CD4-positive, alpha-beta T cell treated with Interleukin-12 subunit alpha and Interleukin-12 subunit beta, for 1 hour (primary cell): ENCODE measurements around the gene SNRNP27.
A peak's percentile ranks its signal among the peaks of the same experiment; 100 is the strongest.
"Not testable (repeated sequence)": the region's sequence is repeated elsewhere in the genome, so short reads cannot be mapped to it uniquely, and the experiment has no call there.

Experiments used
- DNase-seq: peaks from one replicate; pipeline ENCODE4 v3.0.0-alpha.2; 2020

SNRNP27 gene, protein sequence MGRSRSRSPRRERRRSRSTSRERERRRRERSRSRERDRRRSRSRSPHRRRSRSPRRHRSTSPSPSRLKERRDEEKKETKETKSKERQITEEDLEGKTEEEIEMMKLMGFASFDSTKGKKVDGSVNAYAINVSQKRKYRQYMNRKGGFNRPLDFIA

DNA sequence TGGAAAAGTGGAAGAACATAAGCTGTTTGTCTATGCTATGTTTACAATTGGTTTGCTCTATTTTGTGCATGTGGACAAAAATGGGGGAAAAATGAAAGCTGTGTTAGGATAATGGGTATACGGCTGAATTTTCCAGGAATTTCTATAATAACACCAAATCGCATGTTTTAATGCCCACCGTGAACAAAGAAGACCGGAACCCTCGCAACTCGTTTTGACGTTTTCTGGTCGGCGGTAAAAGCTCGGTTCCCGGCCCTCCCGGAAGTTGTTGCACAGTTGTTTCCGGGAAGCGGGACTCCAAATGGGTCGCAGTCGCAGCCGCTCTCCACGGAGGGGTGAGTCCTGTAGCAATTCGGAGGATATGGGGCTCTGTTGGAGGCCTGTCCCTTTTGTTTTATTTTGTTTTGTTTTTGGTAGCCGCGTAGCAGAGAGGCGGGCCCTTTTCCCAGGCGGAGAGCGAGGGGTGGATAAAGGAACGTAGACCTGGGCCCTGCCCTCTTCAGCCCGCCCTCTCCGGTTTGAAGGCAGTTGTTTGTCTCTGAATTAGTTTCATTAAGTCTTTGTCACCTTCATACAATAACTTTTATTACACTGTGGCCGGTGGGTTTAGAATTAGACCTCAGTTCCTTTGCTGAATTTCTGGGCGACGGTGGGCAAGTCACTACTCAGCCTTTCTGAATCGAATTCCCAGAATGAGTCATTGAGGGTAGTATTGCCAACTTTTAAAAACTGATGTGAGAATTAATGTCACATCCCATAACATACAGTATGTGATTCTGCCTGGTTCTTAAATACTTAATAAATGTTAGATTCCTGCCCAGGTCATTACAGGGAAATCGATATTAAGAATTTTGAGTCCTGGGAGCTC, at the start of gene SNRNP27:
Gene SNRNP27, plus strand, starts transcription at position 273 of the 868 bp plus-strand sequence. Its CDS starts 29 bp downstream, at position 302.
- DNase-seq: peak; percentile 84

DNA sequence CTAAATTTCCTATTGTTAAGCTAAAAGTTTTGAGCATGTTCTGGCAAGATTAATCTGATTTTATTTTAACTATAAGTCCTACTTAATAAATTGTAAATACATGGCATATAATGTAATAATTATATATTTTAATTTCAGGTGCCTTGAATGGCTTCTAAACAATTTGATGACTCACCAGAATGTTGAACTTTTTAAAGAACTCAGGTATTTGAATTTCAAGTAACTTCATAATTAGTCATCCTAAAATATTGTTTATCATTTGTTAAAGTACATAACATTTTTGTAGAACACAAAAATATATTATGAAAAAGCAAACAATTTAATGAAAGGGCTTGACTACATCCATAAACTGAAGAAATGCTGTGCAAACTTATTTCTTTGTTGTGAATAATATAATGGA, 49.8 kb upstream of the SNRNP27 start:
- DNase-seq: no peak

DNA sequence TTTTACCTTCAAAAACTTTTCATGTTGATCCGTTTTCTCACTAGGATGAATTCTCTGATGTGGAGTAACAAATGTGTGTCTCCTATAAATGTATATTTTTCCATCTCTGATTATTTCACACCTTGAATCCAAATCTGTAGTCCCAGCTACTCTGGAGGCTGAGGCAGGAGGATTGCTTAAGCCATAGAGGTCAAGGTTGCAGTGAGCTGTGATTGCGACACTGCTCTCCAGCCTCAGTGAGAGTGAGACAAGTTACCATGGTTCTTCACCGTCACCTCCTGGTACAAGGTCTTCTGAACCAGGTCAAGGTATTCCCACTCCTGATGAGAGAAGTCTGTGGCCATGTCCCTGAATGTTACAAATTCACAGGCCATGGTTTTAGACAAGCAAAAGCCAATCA, 49.2 kb upstream of the SNRNP27 start:
- no peak for DNase-seq

DNA sequence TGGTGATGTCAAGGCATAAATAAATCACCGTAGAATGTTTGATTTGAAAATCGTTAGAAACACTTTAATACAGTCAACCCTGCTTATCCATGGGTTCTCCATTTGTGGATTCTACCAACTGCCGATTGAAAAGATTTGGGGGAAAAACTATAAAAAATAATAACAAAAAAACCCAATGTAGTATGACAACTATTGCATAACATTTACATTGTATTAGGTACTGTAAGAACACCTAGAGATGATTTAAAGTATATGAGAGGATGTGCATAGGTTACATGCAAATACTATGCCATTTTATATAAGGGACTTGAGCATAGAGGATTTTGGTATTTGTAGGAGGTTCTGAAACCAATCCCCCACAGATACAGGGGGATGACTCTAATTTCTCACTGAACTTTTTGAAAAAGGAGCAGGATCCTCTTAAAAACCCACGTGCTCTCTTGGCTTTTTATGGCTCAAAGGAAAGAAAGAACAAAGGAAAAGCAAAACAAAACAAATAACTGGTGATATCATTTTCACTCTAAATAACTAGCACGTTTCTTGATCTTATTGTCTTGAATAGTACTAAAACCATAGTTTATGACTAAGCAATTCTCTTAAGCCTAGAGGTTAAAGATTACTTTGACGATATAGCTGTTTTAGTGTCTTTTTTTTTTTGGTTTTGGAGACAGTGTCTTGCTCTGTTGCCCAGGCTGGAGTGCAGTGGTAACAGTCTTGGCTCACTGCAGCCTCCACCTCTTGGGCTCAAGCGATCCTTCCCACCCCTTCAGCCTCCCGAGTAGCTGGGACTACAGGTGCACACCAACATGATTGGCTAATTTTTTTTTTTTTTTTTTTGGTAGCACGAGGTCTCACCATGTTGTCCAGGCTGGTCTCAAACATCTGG, 47.3 kb upstream of the SNRNP27 start:
- DNase-seq: no peak

DNA sequence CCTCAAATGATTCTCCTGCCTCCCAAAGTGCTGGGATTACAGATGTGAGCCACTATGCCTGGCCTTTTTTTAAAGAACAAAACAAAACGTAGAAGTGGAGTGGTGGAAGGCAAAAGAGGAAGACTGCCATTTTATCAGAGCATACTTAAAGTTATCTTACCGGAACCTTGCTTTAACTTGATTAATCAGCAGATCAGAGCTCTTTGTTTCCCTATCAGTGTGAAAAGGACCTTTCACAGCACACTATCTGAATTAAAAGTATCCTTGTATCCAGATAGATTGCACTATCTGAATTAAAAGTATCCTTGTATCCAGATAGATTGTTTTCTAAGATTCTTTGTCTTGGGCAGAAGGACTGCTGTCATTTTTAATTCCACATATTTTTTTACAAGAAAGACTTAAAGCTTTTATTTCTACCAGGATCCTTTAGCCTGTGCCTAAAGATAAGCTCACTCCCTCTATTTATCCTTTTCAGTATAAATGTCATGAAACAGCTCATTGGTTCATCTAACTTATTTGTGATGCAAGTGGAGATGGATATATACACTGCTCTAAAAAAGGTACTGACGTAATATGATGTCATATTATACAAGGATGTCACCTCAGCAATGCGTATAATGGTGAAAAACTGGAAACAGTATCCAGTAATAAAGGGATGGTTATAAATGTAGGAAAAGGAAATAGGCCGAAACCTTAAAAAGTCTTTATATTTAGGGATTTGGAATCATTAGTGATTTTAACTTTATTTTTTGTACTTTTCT, 46.5 kb upstream of the SNRNP27 start:
- DNase-seq: no peak

DNA sequence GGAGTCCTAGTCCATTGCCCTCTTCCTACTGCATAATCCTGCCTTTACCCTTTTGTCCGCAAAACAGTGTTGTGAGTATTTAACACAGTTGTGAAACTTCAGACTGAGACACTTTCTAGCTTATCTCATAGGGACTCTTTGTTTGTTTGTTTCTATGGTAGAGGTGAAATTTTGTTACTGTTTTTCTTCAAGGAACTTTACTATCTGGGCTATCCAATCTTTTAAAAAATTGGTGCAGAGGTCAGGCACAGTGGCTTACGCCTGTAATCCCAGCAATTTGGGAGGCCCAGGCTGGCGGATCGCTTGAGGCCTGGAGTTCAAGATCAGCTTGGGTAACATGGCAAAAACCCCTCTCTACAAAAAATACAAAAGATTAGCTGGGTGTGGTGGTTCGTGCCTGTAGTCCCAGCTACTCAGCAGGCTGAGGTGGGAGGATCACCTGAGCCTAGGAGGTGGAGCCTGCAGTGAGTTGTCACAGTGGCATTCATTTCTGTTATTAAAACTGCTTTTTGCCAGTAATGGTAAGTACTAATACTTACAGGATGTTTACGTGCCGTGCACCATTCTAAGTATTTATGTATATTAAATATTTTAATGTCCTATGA, 45.5 kb upstream of the SNRNP27 start:
- DNase-seq: no peak

DNA sequence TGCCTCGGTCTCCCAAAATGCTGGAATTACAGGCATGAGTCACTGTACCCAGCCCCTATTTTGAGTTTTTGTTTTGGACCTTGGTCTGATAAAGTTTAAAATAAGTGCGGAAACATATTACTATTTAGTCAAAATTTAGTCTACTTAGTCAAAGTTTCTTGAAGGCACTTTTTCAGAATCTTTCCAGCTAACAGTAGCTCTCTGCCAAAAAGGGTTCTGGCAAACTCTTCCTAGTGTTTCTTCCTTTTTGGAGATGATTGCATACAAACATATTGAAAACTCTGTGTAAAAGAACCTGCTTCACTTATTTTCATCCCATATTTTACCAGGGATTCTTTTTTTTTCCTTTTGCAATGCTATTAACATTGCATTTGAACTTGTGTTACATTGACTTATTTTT, 35.5 kb upstream of the SNRNP27 start:
- no peak for DNase-seq

DNA sequence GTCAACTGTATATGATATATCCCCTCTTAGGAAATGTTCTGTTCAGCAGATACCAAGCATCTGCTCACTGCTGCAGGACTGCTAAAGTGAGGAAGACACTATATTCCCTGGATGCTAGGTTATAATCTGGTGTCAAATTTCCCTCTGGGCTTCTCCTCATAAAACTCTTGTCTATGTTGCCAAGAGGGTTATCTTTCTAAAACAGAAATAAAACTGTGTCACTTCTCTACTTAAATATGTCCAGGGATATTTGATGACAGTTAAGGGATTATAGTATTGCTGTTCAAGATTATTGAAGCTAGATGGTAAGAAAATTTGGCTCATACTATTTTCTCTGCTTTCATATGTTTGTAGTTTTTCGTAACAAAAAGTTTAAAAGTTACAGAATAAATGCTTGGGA, 30.5 kb upstream of the SNRNP27 start:
- DNase-seq: no peak

DNA sequence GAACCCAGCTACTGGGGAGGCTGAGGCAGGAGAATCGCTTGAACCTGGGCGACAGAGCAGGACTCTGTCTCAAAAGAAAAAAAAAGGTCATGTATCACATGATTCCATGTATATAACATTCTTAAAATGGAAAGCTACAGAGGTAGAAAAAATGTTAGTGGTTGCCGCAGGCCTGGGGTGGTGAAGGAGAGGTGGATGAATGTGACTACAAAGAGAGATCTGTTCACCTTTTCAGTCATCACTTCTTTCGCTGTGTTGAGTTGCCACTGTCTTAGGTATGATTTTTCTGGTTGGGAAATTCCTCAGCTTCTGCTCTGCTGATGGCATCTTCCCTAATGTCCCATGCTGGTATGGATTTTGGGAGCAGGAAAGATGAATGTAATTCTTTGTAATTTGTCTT, 5.3 kb upstream of the SNRNP27 start:
- no peak for DNase-seq

DNA sequence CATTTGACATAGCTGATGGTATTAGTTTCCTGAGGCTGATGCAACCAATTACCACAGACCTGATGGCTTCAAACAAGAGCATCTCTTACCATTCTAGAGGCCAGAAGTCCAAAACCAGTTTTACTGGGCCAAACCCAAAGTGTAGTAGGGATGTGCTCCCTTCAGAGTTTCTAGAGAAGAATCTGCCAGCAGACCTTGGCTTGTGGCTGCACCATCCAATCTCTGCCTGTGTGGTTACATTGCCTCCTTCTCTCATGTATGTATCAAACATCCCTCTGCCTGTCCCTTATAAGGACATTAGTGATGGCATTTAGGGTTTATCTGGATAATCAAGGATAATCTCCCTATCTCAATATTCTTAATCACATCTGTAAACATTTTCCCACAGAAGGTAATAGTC, 4.5 kb upstream of the SNRNP27 start:
- no peak for DNase-seq

DNA sequence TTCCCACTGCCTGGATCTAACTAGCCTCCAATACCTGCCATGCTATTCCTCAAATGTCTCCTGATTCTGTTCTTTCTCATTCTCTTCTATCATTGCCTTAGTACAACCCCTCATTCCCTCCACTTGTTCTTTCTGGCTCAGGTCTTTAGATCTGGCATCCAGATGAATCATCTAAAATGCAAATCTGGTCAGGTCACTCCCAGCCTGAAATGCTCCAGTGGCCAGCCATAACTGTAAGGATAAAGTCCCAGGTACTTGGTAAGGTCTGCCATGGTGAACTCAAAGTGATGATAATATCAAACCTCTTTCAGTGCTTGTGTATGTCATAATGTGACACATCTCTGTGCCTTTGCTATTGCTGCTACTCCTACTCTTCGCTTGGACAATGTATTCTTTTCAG, 2.9 kb upstream of the SNRNP27 start:
- DNase-seq: no peak

DNA sequence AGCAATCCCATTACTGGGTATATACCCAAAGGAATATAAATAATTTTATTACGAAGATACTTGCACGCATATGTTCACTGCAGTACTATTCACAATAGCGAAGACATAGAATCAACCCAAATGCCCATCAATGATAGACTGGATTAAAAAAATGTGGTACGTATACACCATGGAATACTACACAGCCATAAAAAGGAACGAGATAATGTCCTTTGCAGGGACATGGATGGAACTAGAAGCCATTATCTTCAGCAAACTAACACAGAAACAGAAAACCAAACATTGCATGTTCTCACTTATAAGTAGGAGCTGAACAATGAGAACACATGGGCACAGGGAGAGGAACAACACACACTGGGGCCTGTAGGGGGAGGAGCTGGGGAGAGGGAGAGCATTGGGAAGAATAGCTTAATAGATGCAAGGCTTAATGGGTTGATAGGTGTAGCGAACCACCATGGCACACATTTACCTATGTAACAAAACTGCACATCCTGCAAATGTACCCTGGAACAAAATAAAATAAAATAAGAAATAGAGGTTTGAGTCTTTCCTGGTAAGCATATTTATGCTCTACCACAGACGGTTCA, 825 bp upstream of the SNRNP27 start:
- DNase-seq: not testable (repeated sequence)

DNA sequence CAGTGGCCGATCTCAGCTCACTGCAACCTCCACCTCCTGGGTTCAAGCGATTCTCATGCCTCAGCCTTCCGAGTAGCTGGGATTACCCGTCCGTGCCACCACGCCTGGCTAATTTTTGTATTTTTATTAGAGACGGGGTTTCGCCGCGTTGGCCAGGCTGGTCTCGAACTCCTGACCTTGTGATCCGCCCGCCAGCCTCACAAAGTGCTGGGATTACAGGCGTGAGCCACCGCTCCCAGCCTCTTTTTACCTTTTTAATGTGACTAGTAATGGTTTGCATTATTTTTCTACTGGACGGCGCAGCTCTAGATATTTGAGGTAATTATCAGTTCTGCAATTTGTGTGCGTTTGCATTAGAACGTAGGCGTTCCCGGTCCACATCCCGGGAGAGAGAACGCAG, 981 bp downstream of the SNRNP27 start:
- DNase-seq: not testable (repeated sequence)

DNA sequence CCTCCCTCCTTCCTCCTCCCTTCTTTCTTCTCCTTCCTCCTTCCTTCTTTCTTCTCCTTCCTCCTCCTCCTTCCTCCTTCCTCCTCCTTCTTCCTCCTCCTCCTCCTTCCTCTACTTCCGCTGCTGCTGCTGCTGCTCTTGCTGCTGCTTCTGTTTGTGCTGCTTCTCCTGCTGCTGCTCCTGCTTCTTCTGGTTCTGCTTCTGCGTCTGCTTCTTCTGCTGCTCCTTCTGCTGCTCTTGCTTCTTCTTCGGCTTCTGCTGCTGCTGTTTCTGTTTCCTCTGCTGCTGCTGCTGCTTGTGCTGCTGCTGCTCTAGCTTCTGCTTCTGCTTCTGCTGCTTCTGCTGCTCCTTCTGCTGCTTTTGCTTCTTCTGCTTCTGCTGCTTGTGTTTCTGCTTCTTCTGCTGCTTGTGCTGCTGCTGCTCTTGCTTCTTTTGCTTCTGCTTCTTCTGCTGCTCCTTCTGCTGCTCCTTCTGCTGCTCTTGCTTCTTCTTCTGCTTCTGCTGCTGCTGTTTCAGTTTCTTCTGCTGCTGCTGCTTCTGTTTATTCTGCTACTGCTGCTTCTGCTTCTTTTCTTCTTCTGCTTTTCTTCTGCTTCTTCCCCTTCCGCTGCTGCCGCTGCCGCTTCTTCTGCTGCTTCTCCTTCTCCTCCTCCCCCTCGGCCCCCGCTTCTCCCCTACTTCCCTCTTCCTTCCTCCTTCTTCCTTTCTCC, 8.6 kb downstream of the SNRNP27 start:
- peak; percentile 22 for DNase-seq

DNA sequence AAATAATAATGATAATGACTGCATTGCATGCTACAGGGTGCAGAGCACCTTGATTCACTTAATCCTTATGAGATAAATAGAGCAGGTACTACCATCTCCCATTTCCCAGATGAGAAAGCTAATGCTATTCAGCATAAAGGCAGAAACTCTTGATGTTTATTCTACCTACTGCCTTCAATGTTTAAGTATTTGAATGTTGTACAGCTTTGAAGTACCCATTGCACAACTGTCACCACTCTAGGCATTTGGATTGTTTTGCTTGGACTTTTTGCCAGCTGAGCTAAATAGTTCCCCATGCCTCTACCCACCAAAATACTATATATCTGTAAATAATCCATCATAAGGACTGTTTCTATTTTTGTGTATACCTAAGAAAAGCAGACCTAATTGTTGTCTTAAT, 13.5 kb downstream of the SNRNP27 start:
- no peak for DNase-seq

DNA sequence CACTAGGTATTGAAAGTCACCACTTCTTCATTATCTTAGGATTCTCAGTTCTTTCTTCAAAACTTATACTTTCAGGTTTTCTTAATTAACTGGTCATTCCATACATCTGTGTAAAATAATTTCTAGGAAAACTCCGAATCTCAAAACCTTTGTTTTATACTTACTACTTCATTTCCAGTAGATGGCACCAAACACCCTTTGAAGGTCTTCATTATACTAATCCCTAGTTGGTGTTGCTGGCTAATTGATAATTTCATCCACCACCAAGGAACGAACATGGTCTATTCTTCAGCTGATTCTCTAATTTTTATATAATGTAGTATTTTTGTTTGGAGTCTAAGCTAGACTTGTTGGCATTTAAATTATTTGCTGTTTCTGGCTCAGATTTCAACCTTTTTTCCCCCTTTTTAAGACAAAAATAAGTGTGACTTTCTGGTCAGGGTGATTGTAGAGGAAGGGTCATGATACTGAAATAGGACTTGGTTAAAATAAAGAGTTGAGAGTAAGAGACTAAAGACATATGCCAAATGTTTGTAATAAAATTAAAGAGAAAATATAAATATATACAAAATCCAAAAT, 18.3 kb downstream of the SNRNP27 start:
- peak; percentile 74 for DNase-seq

DNA sequence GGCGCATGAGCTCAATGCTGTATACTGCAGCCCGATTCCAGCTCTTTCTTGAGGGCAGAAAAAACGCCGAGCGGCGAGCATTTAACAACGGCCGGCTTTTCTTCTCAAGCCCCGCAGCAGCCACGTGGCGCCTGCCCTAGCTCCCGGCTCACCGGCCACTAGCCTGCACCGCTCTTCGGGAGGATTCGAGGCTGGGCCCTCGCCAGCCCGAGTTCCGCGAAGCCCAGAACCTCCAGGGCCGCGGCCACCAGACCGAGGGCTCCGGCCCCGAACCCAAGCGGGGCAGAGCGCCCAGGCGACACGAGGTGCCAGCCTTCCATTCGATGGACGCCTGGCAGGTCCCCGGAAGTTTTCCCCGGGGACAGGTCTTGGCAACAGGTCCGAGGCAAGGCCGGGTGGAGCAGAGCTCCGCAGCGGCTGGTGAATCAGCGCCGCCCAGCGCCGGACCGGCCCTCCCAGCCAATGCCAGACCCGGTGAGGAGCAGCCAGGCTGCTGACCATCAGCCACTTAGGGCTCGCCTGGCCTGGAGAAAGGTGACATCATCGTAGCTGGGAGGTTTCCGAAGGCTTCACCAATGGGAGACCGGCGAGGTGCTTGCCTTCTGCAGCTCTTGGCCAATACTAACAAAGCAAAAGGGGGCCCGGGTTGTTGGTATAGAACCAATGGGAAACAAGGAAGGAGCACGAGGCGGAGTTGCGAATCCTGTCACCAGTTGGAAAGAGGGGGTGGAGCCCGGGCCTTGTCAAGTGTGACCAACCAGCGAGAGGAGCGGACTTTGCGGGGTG, 20.6 kb downstream of the SNRNP27 start:
- DNase-seq: peak; percentile 100

DNA sequence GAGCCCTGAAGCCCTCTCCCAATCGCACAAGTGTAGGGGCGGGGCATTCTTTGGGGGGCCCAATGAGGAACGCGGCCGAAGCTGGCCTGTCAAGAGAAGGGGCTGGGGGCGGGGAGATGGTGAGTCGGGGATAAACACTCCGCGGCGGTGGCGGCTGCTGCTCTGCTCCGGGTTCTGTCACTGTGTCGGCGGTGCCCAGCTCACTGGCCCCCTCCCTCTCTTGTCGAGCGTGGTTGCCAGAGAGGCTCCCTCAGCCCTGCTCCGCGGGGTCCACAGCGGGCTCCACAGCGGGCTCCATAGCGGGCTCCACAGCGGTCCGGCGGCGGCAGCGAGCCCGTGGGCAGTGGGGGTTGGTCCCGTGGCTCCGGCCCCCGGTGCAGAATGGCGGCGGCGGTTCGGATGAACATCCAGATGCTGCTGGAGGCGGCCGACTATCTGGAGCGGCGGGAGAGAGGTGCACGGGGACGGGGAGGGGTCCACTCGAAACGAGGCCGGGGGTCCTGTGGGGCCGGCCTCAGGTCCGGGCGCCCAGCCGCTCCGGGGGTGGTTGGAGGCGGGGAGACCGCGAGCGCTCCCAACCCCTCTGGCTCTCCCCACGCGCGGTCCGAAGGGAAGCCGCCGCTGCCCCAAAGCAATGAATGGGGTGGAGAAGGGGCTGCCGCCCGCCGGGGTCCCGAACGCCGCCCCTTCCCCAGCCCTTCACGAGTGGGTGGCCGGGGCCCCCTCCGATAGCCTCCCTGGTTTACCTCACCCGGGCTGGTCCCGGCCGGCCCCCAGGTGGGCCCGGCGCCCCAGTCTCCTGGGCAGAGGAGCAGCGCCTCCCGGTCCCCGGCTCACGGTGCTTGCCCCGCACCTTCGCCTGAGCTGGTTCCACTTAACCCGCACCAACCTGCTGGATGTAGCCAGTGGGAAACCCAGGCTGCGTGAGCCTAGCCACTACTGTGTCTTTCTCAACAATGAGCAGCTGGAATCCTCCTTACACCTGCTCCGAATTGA, 21.5 kb downstream of the SNRNP27 start, which contains the start of gene MXD1:
Gene MXD1, plus strand, starts transcription at position 160 of the 996 bp plus-strand sequence. Its CDS starts 222 bp downstream, at position 382.
- DNase-seq: peak; percentile 23

DNA sequence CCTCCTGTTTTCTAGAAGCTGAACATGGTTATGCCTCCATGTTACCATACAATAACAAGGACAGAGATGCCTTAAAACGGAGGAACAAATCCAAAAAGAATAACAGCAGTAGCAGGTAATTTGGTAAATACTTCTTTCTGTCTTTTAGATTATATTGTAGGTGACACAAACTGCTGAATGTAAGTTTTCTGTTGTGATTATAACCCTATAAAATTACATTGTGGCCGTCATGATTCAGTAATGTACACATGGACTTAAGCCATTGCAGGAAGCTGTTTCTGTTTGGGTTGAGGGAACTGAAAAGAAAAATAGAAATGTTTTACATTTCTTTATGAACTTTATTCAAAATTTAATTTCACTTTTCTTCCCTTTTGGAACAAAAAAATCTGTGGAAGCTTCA, 22.4 kb downstream of the SNRNP27 start:
- no peak for DNase-seq
